Natural killer cell (primary cell): Measurements from ENCODE around the gene MEGF6. TPM values are rescaled to one million over a fixed set of nuclear protein-coding genes. Genes with fewer than 3 reads are reported as not detected.

Experiments used
- ATAC-seq, 3 donors: fragments of 150-1000 bp in 2 of 3; fragments of 200-7000 bp in 1 of 3; cut with Tn5 transposase; 1 replicate in 1 of 3; 2 replicates in 2 of 3; pipeline ENCODE4 v1.10.0; 2021; ENCODE audit warnings: mild to moderate bottlenecking in 2 of 3, moderate library complexity in 2 of 3
- DNase-seq, 2 donors: peaks; one replicate each; pipeline versions ENCODE4 v3.0.0 to v3.0.0-alpha.2; 2013 to 2021; ENCODE audit warnings: mixed read lengths in 1 of 2
- H3K27ac ChIP-seq: one replicate; pipeline ENCODE4 v1.5.1; 2013; ENCODE audit warnings: mild to moderate bottlenecking, low read length
- H3K27me3 ChIP-seq: one replicate; pipeline ENCODE4 v1.6.1; 2013; ENCODE audit warnings: low read length; ENCODE audit not compliant: control insufficient read depth, insufficient read depth
- H3K36me3 ChIP-seq: one replicate; pipeline ENCODE4 v1.6.1; 2013; ENCODE audit warnings: low read length; ENCODE audit not compliant: control insufficient read depth, insufficient read depth
- H3K4me1 ChIP-seq: one replicate; pipeline ENCODE4 v1.6.1; 2013; ENCODE audit warnings: low read length; ENCODE audit not compliant: control insufficient read depth, insufficient read depth
- H3K4me3 ChIP-seq: one replicate; pipeline ENCODE4 v1.5.1; 2013; ENCODE audit warnings: low read length
- H3K9me3 ChIP-seq: one replicate; pipeline ENCODE4 v1.6.1; 2013; ENCODE audit warnings: low read length; ENCODE audit not compliant: control insufficient read depth, insufficient read depth
- H3K27ac Mint-ChIP-seq, 2 donors: one replicate each; pipeline ENCODE4 v1.8.0; 2022; ENCODE audit warnings: mild to moderate bottlenecking in 2 of 2, mixed read lengths in 2 of 2, moderate library complexity in 1 of 2
- H3K27me3 Mint-ChIP-seq, 2 donors: one replicate each; pipeline ENCODE4 v1.8.0; 2022; ENCODE audit warnings: low read depth in 2 of 2, mixed read lengths in 2 of 2
- H3K36me3 Mint-ChIP-seq: one replicate; pipeline ENCODE4 v1.8.0; 2022; ENCODE audit warnings: mixed read lengths
- H3K4me1 Mint-ChIP-seq, 2 donors: one replicate each; pipeline ENCODE4 v1.8.0; 2022; ENCODE audit warnings: mixed read lengths in 2 of 2
- H3K4me3 Mint-ChIP-seq: one replicate; pipeline ENCODE4 v1.8.0; 2022; ENCODE audit warnings: mild to moderate bottlenecking, moderate library complexity, mixed read lengths
- H3K9me3 Mint-ChIP-seq, 2 donors: one replicate each; pipeline ENCODE4 v1.8.0; 2022; ENCODE audit warnings: mixed read lengths in 2 of 2
- CTCF ChIP-seq: fragments of 200-600 bp; IDR thresholded peaks from one replicate; pipeline ENCODE4 v1.8.0; 2022; ENCODE audit warnings: antibody characterized with exemption
- WGBS: methylation state at CpG from one replicate; pipeline ENCODE4 v1.1.7; 2013; ENCODE audit warnings: missing lambda C conversion rate; ENCODE audit not compliant: insufficient coverage; 5-methylcytosine and 5-hydroxymethylcytosine counted together
- intact Hi-C: fragments of 100-400 bp; cut with micrococcal nuclease; formaldehyde crosslinking; loops from one replicate; pipeline ENCODE4 v1.14.2; 2022
- total RNA-seq, 4 donors: library from RNA; stranded (reverse); fragments of 120-200 nt in 1 of 4; gene quantifications; one replicate each; pipeline versions ENCODE4 v1.2.3 to v1.2.4, GENCODE V29; 2013 to 2022

The MEGF6 gene
- total RNA-seq, 3 donors from 2014 or later (not counting 1 experiment from before 2014, with no cell fraction given): 3.1 to 15.6 (median 5.1) TPM

GRCh38 chr1:3633344-3634058 is 22.2 kb upstream of the MEGF6 start:
- Mint-ChIP-seq H3K9me3 (no peaks in the 10 kb centered on the region), H3K27me3 (no peaks in the 10 kb centered on the region), H3K4me3 (no peak overlapping the region), H3K36me3 (peaks cover 9% of the 10 kb centered on the region), H3K4me1 (no peaks in the 10 kb centered on the region), H3K27ac (no peak overlapping the region)
- Histone ChIP-seq H3K4me1 (no peaks in the 10 kb centered on the region), H3K27me3 (no peaks in the 10 kb centered on the region), H3K4me3 (no peak overlapping the region), H3K9me3 (no peaks in the 10 kb centered on the region), H3K27ac (no peak overlapping the region), H3K36me3 (peaks cover 52% of the 10 kb centered on the region)
- no peak for DNase-seq
- 97% methylated on average over 28 of the region's 28 CpGs for WGBS
- no peak for TF ChIP-seq CTCF
- ATAC-seq: no peak
- intact Hi-C loops: no loop called here

GRCh38 chr1:3632716-3633343 is 21.5 kb upstream of the MEGF6 start:
- no peak overlapping the region for H3K4me3 Mint-ChIP-seq
- Histone ChIP-seq H3K9me3 (no peaks in the 10 kb centered on the region), H3K27me3 (no peaks in the 10 kb centered on the region), H3K4me1 (no peaks in the 10 kb centered on the region), H3K4me3 (no peak overlapping the region), H3K27ac (no peak overlapping the region), H3K36me3 (peaks cover 52% of the 10 kb centered on the region)
- H3K27ac Mint-ChIP-seq: no peak overlapping the region
- DNase-seq (no peak), ATAC-seq (no peak)
- no peaks in the 10 kb centered on the region for H3K9me3 Mint-ChIP-seq
- intact Hi-C loops: no loop called here
- H3K27me3 Mint-ChIP-seq: no peaks in the 10 kb centered on the region
- TF ChIP-seq CTCF: no peak
- H3K4me1 Mint-ChIP-seq: no peaks in the 10 kb centered on the region
- H3K36me3 Mint-ChIP-seq: peaks cover 9% of the 10 kb centered on the region
- WGBS: 97% methylated on average over 26 of the region's 26 CpGs

- Mint-ChIP-seq H3K4me1 (no peaks in the 10 kb centered on the region), H3K27me3 (no peaks in the 10 kb centered on the region), H3K9me3 (no peaks in the 10 kb centered on the region), H3K27ac (no peak overlapping the region), H3K4me3 (no peak overlapping the region), H3K36me3 (peaks cover 9% of the 10 kb centered on the region)
- no peak for TF ChIP-seq CTCF
- WGBS: 96% methylated on average over 17 of the region's 17 CpGs
- DNase-seq (no peak), ATAC-seq (no peak)
- no peaks in the 10 kb centered on the region for H3K4me1 ChIP-seq
- no peak overlapping the region for H3K27ac ChIP-seq
- intact Hi-C loops: no loop called here
- no peaks in the 10 kb centered on the region for H3K9me3 ChIP-seq
- no peaks in the 10 kb centered on the region for H3K27me3 ChIP-seq
- H3K4me3 ChIP-seq: no peak overlapping the region
- H3K36me3 ChIP-seq: peaks cover 50% of the 10 kb centered on the region
Observed at GRCh38 chr1:3632298-3632697, 21.0 kb upstream of the MEGF6 start.
